Colonic mucosa (tissue), 4 donors: Measurements from ENCODE around the gene EEFSEC. TPM values are rescaled to one million over a fixed set of nuclear protein-coding genes. Genes with fewer than 3 reads are reported as not detected.

Experiments used
- DNase-seq: peaks from one replicate; pipeline ENCODE4 v3.0.0-alpha.2; 2020
- H3K27ac ChIP-seq: fragments of 200-600 bp; one replicate; pipeline ENCODE4 v1.8.0; 2021
- H3K27me3 ChIP-seq: fragments of 200-600 bp; one replicate; pipeline ENCODE4 v1.8.0; 2021
- H3K36me3 ChIP-seq: fragments of 200-600 bp; one replicate; pipeline ENCODE4 v1.8.0; 2021
- H3K4me1 ChIP-seq: fragments of 200-600 bp; one replicate; pipeline ENCODE4 v1.8.0; 2021; ENCODE audit warnings: mild to moderate bottlenecking
- H3K4me3 ChIP-seq: fragments of 200-600 bp; one replicate; pipeline ENCODE4 v1.8.0; 2021
- H3K9ac ChIP-seq, 2 donors: one replicate each; pipeline ENCODE4 v1.7.0; 2013; ENCODE audit warnings: control low read depth in 2 of 2, low read depth in 2 of 2, low read length in 2 of 2
- H3K9me3 ChIP-seq: fragments of 200-600 bp; one replicate; pipeline ENCODE4 v1.8.0; 2021
- CTCF ChIP-seq: fragments of 200-600 bp; IDR thresholded peaks from one replicate; pipeline ENCODE4 v1.8.0; 2022; ENCODE audit warnings: antibody characterized with exemption, mild to moderate bottlenecking
- intact Hi-C: fragments of 100-400 bp; cut with DNase I; formaldehyde crosslinking; loops from one replicate; pipeline ENCODE4 v1.14.1; 2022
- total RNA-seq, 2 donors: library from RNA; stranded (reverse); fragmentation: NEBNext Ultra II Directional in 1 of 2; extraction: Animal tissue kit (Norgen Biotek cat#: 25700) in 1 of 2; gene quantifications; one replicate each; pipeline ENCODE4 v1.2.1, GENCODE V29; 2021
- donor health status: healthy.
- donor health status: DM: no; HTN: no; CAD: no.
- donor health status: DM: no; HTN: no; CAD: no.

The EEFSEC gene
- total RNA-seq, 2 donors from 2014 or later, result 8.6 to 16.6 TPM

GRCh38 chr3:128392818-128393544, 239.7 kb downstream of the EEFSEC start:
- H3K27me3 ChIP-seq, result no peaks in the 10 kb centered on the region
- no peak overlapping the region for H3K9ac ChIP-seq
- H3K4me3 ChIP-seq, result no peak overlapping the region
- DNase-seq, result no peak
- intact Hi-C loops, result no loop called here
- no peaks in the 10 kb centered on the region for H3K9me3 ChIP-seq
- H3K4me1 ChIP-seq, result no peaks in the 10 kb centered on the region
- no peak overlapping the region for H3K27ac ChIP-seq
- TF ChIP-seq CTCF, result no peak
- H3K36me3 ChIP-seq, result no peaks in the 10 kb centered on the region

GRCh38 chr3:128394033-128394432, 240.8 kb downstream of the EEFSEC start:
- Histone ChIP-seq H3K9me3 (no peaks in the 10 kb centered on the region), H3K36me3 (no peaks in the 10 kb centered on the region), H3K9ac (no peak overlapping the region), H3K4me3 (no peak overlapping the region), H3K27ac (no peak overlapping the region), H3K4me1 (no peaks in the 10 kb centered on the region), H3K27me3 (no peaks in the 10 kb centered on the region)
- no peak for DNase-seq
- TF ChIP-seq CTCF, result no peak
- intact Hi-C loops, result no loop called here

- intact Hi-C loops, result no loop called here
- Histone ChIP-seq H3K4me1 (no peaks in the 10 kb centered on the region), H3K9me3 (no peaks in the 10 kb centered on the region), H3K27ac (no peak overlapping the region), H3K9ac (no peak overlapping the region), H3K36me3 (no peaks in the 10 kb centered on the region), H3K4me3 (no peak overlapping the region), H3K27me3 (no peaks in the 10 kb centered on the region)
- DNase-seq, result no peak
- TF ChIP-seq CTCF, result no peak
These were observed 241.8 kb downstream of the EEFSEC start for GRCh38 chr3:128395046-128395445.

- no peak overlapping the region for H3K9ac ChIP-seq
- no peak overlapping the region for H3K4me3 ChIP-seq
- H3K4me1 ChIP-seq, result no peaks in the 10 kb centered on the region
- no peaks in the 10 kb centered on the region for H3K36me3 ChIP-seq
- no peak for DNase-seq
- no peak for TF ChIP-seq CTCF
- H3K27me3 ChIP-seq, result no peaks in the 10 kb centered on the region
- no peaks in the 10 kb centered on the region for H3K9me3 ChIP-seq
- intact Hi-C loops, result no loop called here
- H3K27ac ChIP-seq, result no peak overlapping the region
These were observed 242.3 kb downstream of the EEFSEC start for GRCh38 chr3:128395500-128396162.

GRCh38 chr3:128397484-128397883, 244.2 kb downstream of the EEFSEC start:
- DNase-seq, result no peak
- intact Hi-C loops, result no loop called here
- Histone ChIP-seq H3K9ac (no peak overlapping the region), H3K4me1 (no peaks in the 10 kb centered on the region), H3K27ac (no peak overlapping the region), H3K27me3 (no peaks in the 10 kb centered on the region), H3K36me3 (no peaks in the 10 kb centered on the region), H3K4me3 (no peak overlapping the region), H3K9me3 (no peaks in the 10 kb centered on the region)
- TF ChIP-seq CTCF, result no peak
